Astrocyte (in vitro differentiated cells and primary cell): ENCODE results near the gene GSK3B. TPM values are rescaled to one million over a fixed set of nuclear protein-coding genes. Genes with fewer than 3 reads are reported as not detected.
"Not testable (repeated sequence)": the region's sequence is repeated elsewhere in the genome, so short reads cannot be mapped to it uniquely, and the experiment has no call there.

Experiments used
- DNase-seq: peaks from one replicate; pipeline ENCODE4 v3.0.0-alpha.2; 2010; ENCODE audit warnings: low read depth
- FAIRE-seq: peaks from 2 replicates; lab custom pipeline; 2011; peaks lifted over from hg19 to GRCh38; lab: Jason Lieb, UNC
- H2AFZ ChIP-seq: 2 replicates; pipeline ENCODE4 v1.6.0; 2012; ENCODE audit warnings: low read depth, low read length, inconsistent platforms
- H3K27ac ChIP-seq: 2 replicates; pipeline ENCODE4 v1.5.1; 2011; ENCODE audit warnings: low read depth, low read length, inconsistent platforms
- H3K27me3 ChIP-seq: 2 replicates; pipeline ENCODE4 v1.6.0; 2011; ENCODE audit warnings: low read length, inconsistent platforms; ENCODE audit not compliant: insufficient read depth
- H3K36me3 ChIP-seq: 2 replicates; pipeline ENCODE4 v1.5.1; 2011; ENCODE audit warnings: low read length, inconsistent platforms; ENCODE audit not compliant: insufficient read depth
- H3K4me1 ChIP-seq: 2 replicates; pipeline ENCODE4 v1.5.1; 2011; ENCODE audit warnings: low read length, inconsistent platforms; ENCODE audit not compliant: insufficient read depth
- H3K4me2 ChIP-seq: 2 replicates; pipeline ENCODE4 v1.6.0; 2012; ENCODE audit warnings: low read length, inconsistent platforms
- H3K4me3 ChIP-seq: 2 replicates; pipeline ENCODE4 v1.5.1; 2011; ENCODE audit warnings: low read depth, mild to moderate bottlenecking, low read length, inconsistent platforms; ENCODE audit not compliant: insufficient read depth
- H3K79me2 ChIP-seq: 2 replicates; pipeline ENCODE4 v1.6.0; 2012; ENCODE audit warnings: mild to moderate bottlenecking, low read length, inconsistent platforms; ENCODE audit not compliant: insufficient read depth
- H3K9ac ChIP-seq: 2 replicates; pipeline ENCODE4 v1.6.0; 2012; ENCODE audit warnings: mild to moderate bottlenecking, low read length, inconsistent platforms
- H3K9me3 ChIP-seq: 2 replicates; pipeline ENCODE4 v1.5.1; 2012; ENCODE audit warnings: low read depth, mild to moderate bottlenecking, low read length, inconsistent platforms; ENCODE audit not compliant: insufficient read depth
- H4K20me1 ChIP-seq: 2 replicates; pipeline ENCODE4 v1.6.0; 2012; ENCODE audit warnings: low read length, inconsistent platforms; ENCODE audit not compliant: insufficient read depth
- H3K27ac Mint-ChIP-seq: one replicate; pipeline ENCODE4 v1.8.0; 2021; ENCODE audit warnings: mild to moderate bottlenecking, mixed read lengths; ENCODE audit not compliant: unreplicated experiment
- H3K27me3 Mint-ChIP-seq: one replicate; pipeline ENCODE4 v1.8.0; 2021; ENCODE audit warnings: low read depth, mixed read lengths; ENCODE audit not compliant: unreplicated experiment
- H3K36me3 Mint-ChIP-seq: one replicate; pipeline ENCODE4 v1.8.0; 2021; ENCODE audit warnings: low read depth, mixed read lengths; ENCODE audit not compliant: unreplicated experiment
- H3K4me1 Mint-ChIP-seq: one replicate; pipeline ENCODE4 v1.8.0; 2021; ENCODE audit warnings: low read depth, mixed read lengths; ENCODE audit not compliant: unreplicated experiment
- H3K4me3 Mint-ChIP-seq: one replicate; pipeline ENCODE4 v1.8.0; 2021; ENCODE audit warnings: mild to moderate bottlenecking, moderate library complexity, mixed read lengths; ENCODE audit not compliant: unreplicated experiment
- H3K9me3 Mint-ChIP-seq: one replicate; pipeline ENCODE4 v1.8.0; 2021; ENCODE audit warnings: mild to moderate bottlenecking, mixed read lengths; ENCODE audit not compliant: unreplicated experiment
- EZH2 ChIP-seq: IDR thresholded peaks from 2 replicates; pipeline ENCODE4 v1.6.1; 2012; ENCODE audit warnings: mild to moderate bottlenecking, low read length, inconsistent platforms; ENCODE audit not compliant: insufficient read depth
- total RNA-seq: library from RNA; stranded (reverse); gene quantifications from 2 replicates; pipeline ENCODE4 v1.2.1, GENCODE V29; 2021
- TF ChIP-seq, protein P1 (sequence below): IDR thresholded peaks from 2 replicates; pipeline ENCODE4 v1.5.1; 2011; ENCODE audit warnings: low read depth, mild to moderate bottlenecking, inconsistent platforms, low read length, moderate library complexity; ENCODE audit not compliant: insufficient read depth

The GSK3B gene
- total RNA-seq, 1 donor from 2014 or later, result 80.6 TPM

DNA sequence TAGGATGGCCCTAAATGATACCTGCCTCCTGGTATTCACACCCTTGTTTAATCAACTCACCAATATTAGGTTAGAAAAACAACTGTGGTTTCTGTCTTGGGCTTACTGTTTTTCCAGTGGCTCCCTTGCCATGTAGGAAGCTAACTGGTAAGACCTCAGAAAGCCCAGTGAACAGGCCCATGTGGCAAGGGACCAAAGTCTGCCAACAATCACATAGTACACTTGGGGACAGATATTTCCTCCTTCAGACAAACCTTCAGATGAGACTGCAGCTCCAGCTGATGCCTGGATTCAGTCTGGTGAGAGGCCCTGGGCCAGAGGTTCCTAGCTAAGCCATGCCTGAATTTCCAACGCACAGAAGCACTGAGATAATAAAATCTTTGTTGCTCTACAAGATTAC, 96.1 kb downstream of the GSK3B start:
- H3K4me2 ChIP-seq, result no peak overlapping the region
- H3K9me3 Mint-ChIP-seq, result no peaks in the 10 kb centered on the region
- TF ChIP-seq, protein P1, sequence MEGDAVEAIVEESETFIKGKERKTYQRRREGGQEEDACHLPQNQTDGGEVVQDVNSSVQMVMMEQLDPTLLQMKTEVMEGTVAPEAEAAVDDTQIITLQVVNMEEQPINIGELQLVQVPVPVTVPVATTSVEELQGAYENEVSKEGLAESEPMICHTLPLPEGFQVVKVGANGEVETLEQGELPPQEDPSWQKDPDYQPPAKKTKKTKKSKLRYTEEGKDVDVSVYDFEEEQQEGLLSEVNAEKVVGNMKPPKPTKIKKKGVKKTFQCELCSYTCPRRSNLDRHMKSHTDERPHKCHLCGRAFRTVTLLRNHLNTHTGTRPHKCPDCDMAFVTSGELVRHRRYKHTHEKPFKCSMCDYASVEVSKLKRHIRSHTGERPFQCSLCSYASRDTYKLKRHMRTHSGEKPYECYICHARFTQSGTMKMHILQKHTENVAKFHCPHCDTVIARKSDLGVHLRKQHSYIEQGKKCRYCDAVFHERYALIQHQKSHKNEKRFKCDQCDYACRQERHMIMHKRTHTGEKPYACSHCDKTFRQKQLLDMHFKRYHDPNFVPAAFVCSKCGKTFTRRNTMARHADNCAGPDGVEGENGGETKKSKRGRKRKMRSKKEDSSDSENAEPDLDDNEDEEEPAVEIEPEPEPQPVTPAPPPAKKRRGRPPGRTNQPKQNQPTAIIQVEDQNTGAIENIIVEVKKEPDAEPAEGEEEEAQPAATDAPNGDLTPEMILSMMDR, result no peak
- TF ChIP-seq EZH2, result no peak
- no peak overlapping the region for H3K9ac ChIP-seq
- H3K27ac Mint-ChIP-seq, result no peak overlapping the region
- H3K27ac ChIP-seq, result no peak overlapping the region
- no peak overlapping the region for H3K4me3 Mint-ChIP-seq
- no peaks in the 10 kb centered on the region for H3K27me3 Mint-ChIP-seq
- peaks cover 7% of the 10 kb centered on the region for H3K4me1 Mint-ChIP-seq
- H3K36me3 Mint-ChIP-seq, result peaks cover 13% of the 10 kb centered on the region
- no peak for DNase-seq
- H3K4me1 ChIP-seq, result no peaks in the 10 kb centered on the region
- FAIRE-seq, result no peak
- no peaks in the 10 kb centered on the region for H3K9me3 ChIP-seq
- H3K4me3 ChIP-seq, result no peak overlapping the region
- peaks cover 90% of the 10 kb centered on the region for H3K79me2 ChIP-seq
- peaks cover 43% of the 10 kb centered on the region for H4K20me1 ChIP-seq
- peaks cover 3% of the 10 kb centered on the region for H3K36me3 ChIP-seq
- no peak overlapping the region for H2AFZ ChIP-seq
- no peaks in the 10 kb centered on the region for H3K27me3 ChIP-seq

DNA sequence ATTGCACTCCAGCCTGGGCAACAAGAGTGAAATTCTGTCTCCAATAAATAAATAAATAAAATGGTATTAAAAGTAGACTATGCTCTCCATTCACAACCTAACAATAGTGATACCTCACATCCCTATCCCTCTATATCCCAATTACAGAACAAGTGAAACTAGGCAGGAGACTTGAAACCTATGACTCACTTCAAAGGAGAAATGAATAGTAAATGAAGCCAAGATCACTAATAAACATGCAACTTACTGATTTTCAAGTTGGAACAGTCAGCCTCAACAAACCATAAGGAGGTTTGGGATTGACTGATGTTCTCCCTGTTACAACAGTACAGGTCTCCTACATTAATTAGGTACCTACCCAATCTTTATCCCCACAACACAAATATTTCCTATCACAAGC, 103.4 kb downstream of the GSK3B start:
- Mint-ChIP-seq H3K36me3 (peaks cover 6% of the 10 kb centered on the region), H3K4me3 (no peak overlapping the region), H3K9me3 (peaks cover 3% of the 10 kb centered on the region), H3K27ac (no peak overlapping the region), H3K4me1 (peaks cover 16% of the 10 kb centered on the region), H3K27me3 (no peaks in the 10 kb centered on the region)
- Histone ChIP-seq H3K9ac (no peak overlapping the region), H3K4me3 (no peak overlapping the region), H3K9me3 (no peaks in the 10 kb centered on the region), H3K4me1 (no peaks in the 10 kb centered on the region), H4K20me1 (peaks cover 62% of the 10 kb centered on the region), H3K27me3 (no peaks in the 10 kb centered on the region), H3K27ac (no peak overlapping the region), H3K4me2 (no peak overlapping the region), H2AFZ (no peak overlapping the region), H3K36me3 (no peaks in the 10 kb centered on the region), H3K79me2 (peaks cover 91% of the 10 kb centered on the region)
- FAIRE-seq, result peak; percentile 5
- no peak for TF ChIP-seq EZH2
- TF ChIP-seq, protein P1, result no peak
- DNase-seq, result peak; percentile 56

DNA sequence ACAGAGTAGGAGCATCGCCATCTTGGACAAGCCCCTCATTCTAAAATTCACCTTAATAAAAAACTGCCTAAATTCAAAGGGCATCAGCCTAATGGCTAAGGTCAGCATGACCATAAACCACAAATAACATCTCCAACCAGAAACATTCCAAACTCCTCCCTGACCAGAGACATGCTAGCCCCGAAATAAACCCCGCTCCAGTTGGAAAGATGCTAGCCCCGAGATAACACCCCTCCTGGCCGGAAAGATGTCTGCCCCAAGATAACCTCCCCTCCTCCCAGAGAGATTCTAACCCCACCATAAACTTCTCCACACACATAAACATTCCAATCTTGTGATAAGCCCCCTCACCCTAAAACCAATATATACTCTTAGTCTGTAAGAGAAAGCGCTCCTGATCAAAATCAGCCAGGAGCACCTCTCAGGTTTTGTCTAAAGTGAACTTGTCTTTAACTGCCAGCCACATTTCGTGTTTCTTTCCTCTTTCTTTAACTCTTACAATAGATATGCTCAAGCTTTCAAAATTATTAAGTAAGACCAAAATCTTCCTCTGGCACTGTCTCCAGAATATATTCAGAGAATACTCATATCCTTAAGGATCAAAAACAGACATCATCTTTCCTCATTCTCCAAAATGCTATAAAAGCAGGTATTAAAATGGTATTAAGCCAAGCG, 104.1 kb downstream of the GSK3B start:
- Histone ChIP-seq H3K27me3 (no peaks in the 10 kb centered on the region), H3K4me1 (no peaks in the 10 kb centered on the region), H3K9ac (no peak overlapping the region), H3K9me3 (no peaks in the 10 kb centered on the region), H3K36me3 (no peaks in the 10 kb centered on the region), H3K79me2 (peaks cover 89% of the 10 kb centered on the region), H4K20me1 (peaks cover 60% of the 10 kb centered on the region), H3K27ac (no peak overlapping the region), H3K4me3 (no peak overlapping the region), H2AFZ (no peak overlapping the region), H3K4me2 (no peak overlapping the region)
- FAIRE-seq, result no peak
- H3K36me3 Mint-ChIP-seq, result peaks cover 6% of the 10 kb centered on the region
- DNase-seq, result no peak
- H3K27ac Mint-ChIP-seq, result no peak overlapping the region
- no peaks in the 10 kb centered on the region for H3K27me3 Mint-ChIP-seq
- H3K9me3 Mint-ChIP-seq, result peaks cover 8% of the 10 kb centered on the region
- no peak for TF ChIP-seq EZH2
- TF ChIP-seq, protein P1, result no peak
- peaks cover 16% of the 10 kb centered on the region for H3K4me1 Mint-ChIP-seq
- no peak overlapping the region for H3K4me3 Mint-ChIP-seq

DNA sequence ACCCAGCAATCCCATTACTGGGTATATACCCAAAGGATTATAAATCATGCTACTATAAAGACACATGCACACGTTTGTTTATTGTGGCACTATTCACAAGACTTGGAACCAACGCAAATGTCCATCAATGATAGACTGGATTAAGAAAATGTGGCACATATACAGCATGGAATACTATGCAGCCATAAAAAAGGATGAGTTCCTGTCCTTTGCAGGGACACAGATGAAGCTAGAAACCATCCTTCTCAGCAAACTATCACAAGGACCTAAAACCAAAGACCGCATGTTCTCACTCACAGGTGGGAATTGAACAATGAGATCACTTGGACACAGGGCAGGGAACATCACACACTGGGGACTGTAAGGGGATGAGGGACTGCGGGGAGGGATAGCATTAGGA, 107.4 kb downstream of the GSK3B start:
- H3K4me3 Mint-ChIP-seq, H3K27me3 ChIP-seq, H3K4me2 ChIP-seq, H2AFZ ChIP-seq, H3K9me3 ChIP-seq, H3K36me3 ChIP-seq, H3K36me3 Mint-ChIP-seq, H3K27me3 Mint-ChIP-seq, H3K27ac ChIP-seq, H3K9ac ChIP-seq, H3K4me3 ChIP-seq, H3K27ac Mint-ChIP-seq, DNase-seq, H3K4me1 ChIP-seq, FAIRE-seq: not testable (repeated sequence)
- H3K79me2 ChIP-seq, result peaks cover 75% of the 10 kb centered on the region
- peaks cover 61% of the 10 kb centered on the region for H4K20me1 ChIP-seq
- Mint-ChIP-seq H3K4me1 (peaks cover 19% of the 10 kb centered on the region), H3K9me3 (peaks cover 17% of the 10 kb centered on the region)
